SIG-M5 treated with dmso at 0.1 percent for 504 hours (cell line): Measurements from ENCODE around the gene UNC93A.
"Not testable (repeated sequence)": the region's sequence is repeated elsewhere in the genome, so short reads cannot be mapped to it uniquely, and the experiment has no call there.

Experiments
- DNase-seq: peaks from one replicate; lab custom pipeline; 2025; ENCODE audit not compliant: unreplicated experiment; lab: John Stamatoyannopoulos, UW

Gene UNC93A

DNA sequence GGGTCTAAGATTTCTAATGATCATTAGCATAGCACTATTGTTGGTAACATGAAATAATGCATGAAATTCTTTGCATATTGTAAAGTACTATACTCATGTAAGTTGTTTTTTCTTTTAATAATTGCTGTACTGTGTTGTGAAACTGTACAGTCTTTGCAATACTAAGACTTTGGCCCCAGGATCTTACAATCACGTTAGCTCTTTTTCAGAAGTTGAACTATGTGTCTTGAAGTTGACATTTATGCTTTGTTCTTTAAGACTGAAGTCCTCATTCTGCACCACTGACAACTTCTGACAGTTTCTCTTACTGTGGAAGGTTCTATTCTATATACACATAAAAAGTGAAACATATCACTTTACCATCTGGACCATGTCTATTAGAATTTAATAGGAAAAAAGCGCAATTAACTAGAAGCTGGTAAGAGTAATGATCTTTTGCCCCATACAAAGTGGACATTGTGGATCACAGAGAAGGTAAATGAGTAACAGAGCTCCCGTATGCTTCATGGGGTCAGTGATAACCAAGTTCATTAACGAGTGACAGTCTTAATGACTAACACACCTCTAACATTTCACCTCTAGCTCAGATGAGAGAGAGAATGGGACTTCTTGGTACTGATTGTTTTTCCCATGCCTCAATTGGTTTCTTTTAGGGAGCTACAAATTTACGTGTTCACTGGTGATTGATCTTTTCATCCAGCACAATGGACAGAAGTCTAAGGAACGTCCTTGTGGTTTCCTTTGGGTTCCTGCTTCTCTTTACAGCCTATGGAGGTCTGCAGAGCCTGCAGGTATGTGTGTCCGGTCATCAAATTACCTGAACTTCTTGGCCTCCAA, at the start of gene UNC93A:
Gene UNC93A, plus strand, starts transcription at position 530 of the 837 bp plus-strand sequence. Its CDS starts 175 bp downstream, at position 705.
- no peak for DNase-seq

DNA sequence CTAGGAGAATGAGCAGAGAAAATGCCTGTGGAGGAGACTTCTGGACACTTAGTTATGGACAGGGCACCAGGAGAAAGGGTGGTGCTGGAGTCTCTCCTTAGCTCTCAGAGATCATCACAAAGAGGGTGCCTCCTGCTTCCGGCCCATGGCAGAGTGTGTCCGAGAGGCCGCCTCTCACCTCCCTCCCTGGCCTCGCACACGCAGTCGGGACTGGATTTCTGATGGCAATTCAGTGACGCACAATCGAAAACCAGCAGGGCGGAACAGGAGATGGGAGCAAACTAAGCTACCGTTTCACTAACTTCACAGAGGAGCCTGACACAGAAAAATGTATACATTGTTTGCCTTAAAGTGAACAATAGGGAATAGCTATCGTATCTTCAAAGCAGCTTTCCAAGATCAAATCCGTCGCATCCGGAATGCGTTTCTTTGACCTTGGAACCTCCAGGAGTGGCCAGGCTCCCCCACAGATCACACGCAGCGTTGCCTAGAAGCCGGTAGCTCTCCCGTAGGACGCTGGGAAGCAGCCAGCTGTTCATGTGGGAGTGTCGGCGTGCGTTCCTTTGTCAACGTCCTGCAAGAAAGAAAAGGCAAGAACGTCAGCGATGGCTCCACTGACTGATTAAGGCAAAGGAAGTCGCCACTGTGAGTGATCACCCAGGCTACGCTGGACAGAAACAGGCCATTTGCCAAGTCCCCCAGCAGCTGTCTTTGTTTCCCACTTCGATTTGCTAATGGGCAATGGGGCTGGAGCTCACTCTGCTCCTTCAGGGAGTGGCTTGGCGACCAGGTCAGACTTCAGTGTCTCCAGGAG, 49.6 kb upstream of the UNC93A start:
- DNase-seq: not testable (repeated sequence)

DNA sequence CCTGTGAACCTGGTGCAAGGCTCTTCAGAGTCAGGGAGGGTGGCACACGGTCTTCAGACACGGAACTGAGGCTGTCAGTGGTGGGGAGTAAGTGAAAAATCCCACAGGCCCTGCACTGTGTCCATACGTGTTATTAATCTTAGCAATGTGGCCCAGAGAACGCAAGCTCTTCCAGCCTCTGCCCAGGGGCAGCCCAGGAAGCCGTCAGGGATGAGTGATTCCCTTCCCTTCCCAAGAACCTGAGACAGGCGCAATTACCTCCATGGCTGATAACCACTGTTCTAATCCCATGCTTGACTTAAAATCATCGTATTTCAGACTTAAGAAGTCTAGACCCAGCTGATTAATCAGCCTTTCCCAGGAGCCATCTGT, 49.0 kb upstream of the UNC93A start:
- not testable (repeated sequence) for DNase-seq

DNA sequence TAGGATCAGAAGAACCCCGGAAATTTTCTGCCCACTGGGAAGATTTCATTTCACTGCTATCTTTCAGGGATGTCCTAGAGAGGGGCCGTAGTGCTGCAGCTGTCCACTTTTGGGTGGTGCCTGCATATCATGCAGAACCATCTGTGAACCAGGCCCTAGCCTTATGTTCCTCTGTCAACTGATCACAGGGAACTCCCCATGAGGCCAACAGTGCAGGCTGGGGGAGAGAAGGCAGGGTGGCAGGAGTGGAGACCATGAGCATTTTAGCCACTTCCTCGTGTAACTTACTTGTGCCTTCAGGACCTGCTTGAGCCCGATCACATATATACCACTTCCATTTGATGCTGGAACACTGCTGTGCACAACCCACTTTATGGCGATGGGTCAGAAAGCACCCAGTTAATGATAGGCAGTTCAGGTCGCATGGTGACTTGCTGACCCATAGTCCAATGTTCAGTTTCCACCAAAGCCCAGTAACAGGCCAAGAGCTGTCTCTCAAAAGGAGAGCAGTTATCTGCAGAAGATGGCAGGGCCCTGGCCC, 48.5 kb upstream of the UNC93A start:
- DNase-seq: not testable (repeated sequence)

DNA sequence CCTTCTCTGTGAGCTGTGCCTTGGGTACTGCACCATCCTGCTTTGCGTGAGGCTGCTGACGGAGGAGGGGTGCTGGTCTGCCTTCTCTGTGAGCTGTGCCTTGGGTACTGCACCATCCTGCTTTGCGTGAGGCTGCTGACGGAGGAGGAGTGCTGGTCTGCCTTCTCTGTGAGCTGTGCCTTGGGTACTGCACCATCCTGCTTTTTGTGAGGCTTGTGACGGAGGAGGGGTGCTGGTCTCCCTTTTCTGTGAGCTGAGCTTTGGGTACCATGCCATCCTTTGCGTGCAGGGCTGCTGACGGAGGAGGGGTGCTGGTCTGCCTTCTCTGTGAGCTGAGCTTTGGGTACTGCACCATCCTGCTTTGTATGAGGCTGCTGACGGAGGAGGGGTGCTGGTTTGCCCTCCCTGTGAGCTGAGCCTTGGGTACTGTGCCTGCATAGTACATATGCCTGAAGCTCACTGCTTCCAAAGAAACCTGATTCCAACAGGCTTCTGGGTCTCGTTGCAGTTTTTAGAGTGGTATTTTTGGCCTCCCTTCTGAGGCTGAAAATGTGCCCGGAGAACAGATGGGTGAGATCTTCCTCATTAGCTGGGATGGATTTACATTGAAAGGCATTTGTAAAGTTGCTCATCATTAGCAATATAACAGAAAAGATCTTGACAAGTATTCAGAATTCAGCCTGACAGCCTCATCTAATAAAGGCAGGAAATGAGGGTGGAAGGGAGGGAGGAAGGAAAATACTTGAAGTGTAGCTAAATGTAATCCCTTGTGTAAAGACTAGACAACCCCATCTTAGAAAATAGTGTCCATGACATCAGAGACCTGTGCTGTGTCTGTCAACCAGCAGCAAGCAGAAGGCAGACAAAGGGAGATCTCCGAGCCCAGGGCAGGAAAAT, 46.8 kb upstream of the UNC93A start:
- DNase-seq: no peak

DNA sequence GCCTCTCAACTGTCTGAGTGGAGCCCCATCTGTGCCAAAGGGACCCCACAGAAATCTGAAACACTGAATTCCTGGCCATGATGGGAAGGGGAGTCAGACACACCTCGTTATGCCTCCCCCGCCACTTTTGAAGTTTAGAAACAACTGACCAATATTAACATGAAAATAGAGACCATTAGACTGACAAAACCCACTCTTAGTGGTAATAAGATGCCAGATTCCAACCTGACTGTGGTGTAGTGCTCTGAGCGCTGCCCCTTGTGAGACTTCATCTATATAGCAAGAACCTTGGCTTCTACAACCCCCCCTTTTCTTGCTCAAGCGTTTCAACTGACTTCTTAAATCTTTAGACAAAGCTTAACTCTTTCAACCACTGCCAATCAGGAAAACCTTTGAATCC, 46.1 kb upstream of the UNC93A start:
- DNase-seq: no peak

DNA sequence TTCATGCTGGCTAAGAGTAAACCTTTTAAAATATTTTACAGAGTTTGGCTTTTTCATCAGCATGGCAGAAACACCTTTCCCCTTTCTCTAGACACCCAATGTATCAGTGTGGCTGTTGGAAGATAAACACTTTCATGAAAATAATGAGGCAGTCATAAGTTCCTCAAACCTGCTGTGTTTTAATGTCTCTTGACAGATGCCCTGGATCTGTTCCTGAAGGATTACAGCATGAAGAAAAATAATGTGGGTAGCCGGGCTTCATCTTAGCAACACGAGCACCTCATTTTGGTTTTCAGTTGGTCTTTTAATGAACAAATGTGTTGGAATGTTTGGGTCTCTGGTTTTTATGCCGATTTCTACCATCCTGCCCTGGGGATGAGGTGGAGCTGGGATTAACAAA, 45.5 kb upstream of the UNC93A start:
- DNase-seq: no peak

DNA sequence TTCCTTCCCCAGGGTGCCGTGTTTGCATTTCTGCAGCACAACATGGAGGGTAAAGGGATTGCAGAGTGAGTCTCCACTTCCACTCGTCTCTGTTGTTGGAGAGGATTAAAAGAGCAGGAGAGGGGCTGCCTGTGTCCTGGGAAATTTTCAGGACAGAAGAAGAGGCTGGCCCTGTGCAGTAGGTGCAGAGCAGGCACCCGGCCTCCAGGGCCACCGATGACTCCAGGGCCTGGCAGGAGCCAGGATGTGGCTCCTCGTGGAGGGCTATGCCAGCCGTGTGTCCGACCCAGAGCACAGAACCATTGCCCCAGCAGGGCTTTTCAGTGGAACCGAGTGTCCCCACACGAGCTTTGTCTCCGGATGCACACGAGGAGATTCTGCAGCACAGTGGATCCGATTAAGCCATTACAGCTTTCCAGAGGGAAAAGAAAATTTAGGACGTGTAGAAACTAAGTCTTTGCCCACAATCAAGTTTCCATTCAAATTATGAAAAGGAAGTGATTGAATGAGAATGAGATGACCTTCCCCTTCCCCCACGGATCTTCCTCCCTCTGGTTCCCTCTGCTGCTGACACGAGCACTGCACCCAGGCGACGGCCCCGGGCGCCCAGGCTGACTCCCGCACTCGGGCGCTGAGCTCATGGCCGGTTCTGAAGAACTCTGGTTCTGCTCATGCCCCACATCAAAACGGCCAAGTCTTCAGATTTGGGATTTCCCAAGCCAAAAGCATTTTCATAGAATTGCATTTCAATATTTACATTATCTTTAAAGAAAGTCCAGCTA, 43.1 kb upstream of the UNC93A start:
- DNase-seq: no peak

DNA sequence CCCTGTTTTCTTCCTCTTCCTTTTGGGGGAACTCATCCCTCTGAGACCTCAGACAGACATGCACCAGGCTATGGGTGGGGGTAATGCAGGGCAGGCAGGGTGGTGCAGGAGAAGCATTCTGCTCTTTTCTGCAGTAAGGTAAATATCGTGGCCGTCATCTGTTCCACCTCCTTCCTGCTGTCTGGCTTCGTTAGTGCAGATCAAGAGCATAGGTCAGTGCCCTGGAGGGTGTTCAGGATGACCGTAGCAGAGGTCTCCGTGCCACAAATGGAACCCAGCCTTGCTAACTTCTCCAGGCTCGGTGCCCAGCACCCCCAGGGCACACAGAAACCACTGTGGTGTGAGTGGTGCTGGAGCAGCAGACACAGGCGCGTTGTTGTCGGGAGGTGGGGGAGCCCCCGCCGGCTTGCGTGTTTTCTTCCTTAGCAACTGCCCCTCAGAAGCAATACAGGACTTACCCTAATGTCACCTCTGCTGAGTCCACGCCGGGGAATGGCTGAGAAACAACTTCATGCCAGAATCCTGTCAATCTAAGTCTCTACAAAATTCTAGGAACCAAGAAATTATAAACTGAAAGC, 42.1 kb upstream of the UNC93A start:
- DNase-seq: not testable (repeated sequence)

DNA sequence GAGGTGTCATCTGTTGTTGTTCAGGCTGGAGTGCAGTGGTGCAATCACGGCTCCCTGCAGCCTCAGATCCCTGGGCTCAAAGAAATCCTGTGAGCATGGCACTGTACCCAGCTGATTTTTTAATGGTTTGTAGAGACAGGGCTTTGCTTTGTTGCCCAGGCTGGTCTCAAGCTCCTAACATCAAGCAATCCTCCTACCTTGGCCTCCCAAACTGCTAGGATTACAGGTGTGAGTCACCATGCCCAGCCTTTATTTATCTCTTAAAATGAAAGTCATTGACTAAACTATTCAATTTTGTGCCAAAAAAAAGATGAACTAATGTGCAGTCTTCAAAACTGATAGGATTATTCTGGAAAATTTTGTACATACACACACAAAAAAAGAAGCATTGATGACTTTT, 38.8 kb upstream of the UNC93A start:
- DNase-seq: no peak

DNA sequence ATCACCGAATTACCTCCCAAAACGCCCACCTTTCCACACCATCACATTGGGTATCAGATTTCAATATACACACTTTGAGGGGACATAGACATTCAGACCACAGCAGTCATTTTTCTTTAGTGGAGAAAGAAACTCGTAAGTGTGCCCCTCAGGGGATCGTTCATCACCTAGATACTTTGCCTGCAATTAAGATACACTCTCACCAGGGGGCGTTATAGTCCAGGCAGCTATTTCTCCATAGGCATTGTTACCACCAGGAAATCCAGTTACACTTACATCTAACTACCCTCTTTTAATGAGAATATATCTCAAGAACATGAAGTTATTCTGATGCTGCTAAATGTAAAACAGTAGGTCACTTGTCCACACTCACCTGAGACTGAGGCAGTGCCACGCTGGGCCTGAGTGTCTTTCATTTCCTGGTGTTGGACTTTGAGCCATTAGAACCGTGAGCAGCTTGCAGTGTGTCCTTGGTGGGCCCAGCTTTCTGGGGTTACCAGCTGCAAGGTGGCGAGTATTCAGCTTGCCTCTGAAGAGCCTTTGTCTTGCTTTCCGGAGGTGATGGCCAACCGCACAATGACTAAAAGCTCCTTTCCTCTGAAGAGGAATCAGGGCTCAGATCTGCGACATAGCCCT, 35.1 kb upstream of the UNC93A start:
- no peak for DNase-seq

DNA sequence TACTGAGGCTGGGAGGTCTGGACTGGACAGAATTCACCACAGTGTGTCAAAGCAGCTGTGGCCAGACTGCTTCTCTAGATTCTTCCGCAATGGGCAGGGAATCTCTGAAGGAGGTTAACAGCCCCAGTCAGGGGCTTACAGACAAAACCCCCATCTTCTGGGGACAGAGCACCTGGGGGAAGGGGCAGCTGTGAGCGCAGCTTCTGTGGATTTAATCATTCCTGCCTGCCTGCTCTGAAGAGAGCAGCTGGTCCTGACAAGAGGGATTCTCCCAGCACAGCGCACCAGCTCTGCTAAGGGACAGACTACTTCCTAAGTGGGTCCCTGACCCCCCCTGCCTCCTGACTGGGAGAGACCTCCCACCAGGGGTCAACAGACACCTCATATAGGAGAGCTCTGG, 32.5 kb upstream of the UNC93A start:
- DNase-seq: no peak

DNA sequence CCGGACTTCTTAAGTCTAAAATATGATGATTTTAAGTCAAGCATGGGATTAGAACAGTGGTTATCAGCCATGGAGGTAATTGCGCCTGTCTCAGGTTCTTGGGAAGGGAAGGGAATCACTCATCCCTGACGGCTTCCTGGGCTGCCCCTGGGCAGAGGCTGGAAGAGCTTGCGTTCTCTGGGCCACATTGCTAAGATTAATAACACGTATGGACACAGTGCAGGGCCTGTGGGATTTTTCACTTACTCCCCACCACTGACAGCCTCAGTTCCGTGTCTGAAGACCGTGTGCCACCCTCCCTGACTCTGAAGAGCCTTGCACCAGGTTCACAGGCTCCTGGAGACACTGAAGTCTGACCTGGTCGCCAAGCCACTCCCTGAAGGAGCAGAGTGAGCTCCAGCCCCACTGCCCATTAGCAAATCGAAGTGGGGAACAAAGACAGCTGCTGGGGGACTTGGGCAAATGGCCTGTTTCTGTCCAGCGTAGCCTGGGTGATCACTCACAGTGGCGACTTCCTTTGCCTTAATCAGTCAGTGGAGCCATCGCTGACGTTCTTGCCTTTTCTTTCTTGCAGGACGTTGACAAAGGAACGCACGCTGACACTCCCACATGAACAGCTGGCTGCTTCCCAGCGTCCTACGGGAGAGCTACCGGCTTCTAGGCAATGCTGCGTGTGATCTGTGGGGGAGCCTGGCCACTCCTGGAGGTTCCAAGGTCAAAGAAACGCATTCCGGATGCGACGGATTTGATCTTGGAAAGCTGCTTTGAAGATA, 24.9 kb upstream of the UNC93A start:
- DNase-seq: not testable (repeated sequence)

DNA sequence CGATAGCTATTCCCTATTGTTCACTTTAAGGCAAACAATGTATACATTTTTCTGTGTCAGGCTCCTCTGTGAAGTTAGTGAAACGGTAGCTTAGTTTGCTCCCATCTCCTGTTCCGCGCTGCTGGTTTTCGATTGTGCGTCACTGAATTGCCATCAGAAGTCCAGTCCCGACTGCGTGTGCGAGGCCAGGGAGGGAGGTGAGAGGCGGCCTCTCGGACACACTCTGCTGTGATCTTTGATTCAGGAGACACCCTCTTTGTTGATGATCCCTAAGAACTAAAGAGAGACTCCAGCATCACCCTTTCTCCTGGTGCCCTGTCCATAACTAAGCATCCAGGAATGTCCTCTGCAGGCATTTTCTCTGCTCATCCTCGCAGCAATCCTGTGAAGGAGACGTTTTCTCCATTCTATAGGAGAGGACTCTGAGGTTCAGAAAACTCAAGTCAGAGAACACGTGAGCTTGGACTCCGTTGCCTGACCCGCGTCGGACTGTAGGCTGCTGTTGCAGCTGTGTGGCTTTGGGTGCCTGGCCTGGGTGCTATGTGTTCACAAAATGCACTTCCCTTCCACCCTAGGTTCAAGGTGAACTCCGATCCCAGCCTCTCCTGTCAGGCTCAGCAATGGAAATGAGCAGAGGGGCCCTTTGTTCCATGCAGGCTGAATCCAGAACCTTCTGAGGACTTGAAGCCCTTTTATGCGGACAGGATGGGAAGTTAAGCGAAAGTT, 24.1 kb upstream of the UNC93A start:
- DNase-seq: no peak

DNA sequence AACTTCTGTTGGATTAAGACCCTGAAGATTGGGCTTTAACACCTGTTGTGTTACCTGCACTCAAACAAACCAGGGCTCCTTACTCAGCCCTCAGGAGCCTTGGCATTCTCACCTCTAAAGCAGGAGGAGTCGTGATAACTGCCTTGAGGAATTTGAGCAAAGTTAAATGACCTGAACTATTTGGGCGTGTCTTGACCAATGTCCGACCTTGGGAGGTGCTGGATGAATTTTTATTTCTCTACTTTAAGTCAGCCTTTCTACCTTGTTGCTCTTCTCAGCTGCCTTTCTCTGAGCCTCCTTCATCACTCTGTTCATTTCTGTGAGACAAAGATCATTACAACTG, 23.6 kb upstream of the UNC93A start:
- not testable (repeated sequence) for DNase-seq

DNA sequence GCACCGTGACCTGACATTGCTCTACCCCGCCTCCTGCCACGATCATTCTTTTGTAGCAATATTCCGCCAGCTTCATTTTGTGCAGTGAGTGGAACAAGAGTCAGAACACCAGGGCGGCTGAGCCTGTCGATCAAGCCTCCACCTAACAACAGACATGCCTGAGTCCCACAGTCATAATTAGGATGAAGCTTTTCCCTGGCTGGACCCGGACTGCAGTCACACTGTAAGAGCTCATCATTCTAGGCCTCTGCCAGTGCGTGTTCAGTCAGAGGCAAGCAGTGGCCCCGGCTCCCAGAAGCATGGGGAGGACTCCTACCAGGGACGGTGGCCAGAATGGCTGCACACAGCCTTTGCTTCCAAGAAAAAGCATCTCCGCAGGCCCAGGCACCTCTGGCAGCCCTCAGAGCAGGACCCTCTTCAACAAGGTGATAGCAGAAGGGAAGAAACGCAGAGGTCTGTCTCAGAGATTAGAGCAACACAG, 23.2 kb upstream of the UNC93A start:
- no peak for DNase-seq

DNA sequence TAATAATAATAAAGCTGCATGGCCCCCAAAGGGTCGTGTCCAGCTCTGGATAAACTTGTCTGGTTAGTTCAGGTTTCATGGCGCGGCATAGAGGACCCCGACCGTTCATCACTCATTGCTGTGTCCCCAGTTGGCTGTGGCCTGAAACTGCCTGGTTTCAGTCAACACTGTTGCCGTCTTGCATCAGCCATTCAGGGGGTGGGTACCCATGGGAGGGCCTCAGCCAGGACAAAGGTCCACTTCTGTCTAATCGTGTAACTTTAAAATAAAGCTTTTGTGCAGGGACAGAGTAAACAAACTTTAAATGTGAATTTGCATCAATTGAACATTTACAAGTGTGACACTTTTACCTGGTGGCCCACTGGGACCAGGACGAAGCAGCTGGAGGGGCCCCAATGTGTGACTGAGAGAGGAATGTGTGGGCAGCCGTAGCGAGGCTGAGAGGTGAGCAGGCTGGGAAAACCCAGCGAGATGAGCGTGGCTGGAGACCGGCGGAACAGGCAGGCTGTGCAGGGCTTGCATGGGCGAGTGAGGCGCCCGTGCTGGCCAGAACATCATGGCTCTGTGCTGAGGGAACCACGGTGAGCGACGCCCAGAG, 22.3 kb upstream of the UNC93A start:
- no peak for DNase-seq
